Measurements from ENCODE around the gene DOCK2.

- no peak for TF ChIP-seq CTCF (IDR thresholded peaks at IDR 0.05)
- TF ChIP-seq, protein P1, sequence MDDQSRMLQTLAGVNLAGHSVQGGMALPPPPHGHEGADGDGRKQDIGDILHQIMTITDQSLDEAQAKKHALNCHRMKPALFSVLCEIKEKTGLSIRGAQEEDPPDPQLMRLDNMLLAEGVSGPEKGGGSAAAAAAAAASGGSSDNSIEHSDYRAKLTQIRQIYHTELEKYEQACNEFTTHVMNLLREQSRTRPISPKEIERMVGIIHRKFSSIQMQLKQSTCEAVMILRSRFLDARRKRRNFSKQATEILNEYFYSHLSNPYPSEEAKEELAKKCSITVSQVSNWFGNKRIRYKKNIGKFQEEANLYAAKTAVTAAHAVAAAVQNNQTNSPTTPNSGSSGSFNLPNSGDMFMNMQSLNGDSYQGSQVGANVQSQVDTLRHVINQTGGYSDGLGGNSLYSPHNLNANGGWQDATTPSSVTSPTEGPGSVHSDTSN (IDR thresholded peaks at IDR 0.05), result no peak
Measured at GRCh38 chr5:169777159-169777558, 140.1 kb downstream of the DOCK2 start.

Data from A549 (cell line).